Parathyroid adenoma (tissue), 2 donors: ENCODE results near the gene FRAS1.

Source experiments
- H2AFZ ChIP-seq: fragments of 300-600 bp; sonication (generic); one replicate; pipeline ENCODE4 v1.7.0; 2017; ENCODE audit warnings: antibody characterized with exemption, mild to moderate bottlenecking
- H3K27ac ChIP-seq: fragments of 300-600 bp; sonication (generic); one replicate; pipeline ENCODE4 v1.7.0; 2017
- H3K27me3 ChIP-seq: fragments of 300-600 bp; sonication (generic); one replicate; pipeline ENCODE4 v1.7.0; 2017; ENCODE audit warnings: low read length; ENCODE audit not compliant: control insufficient read depth, insufficient read depth
- H3K36me3 ChIP-seq: fragments of 300-600 bp; sonication (generic); one replicate; pipeline ENCODE4 v1.7.0; 2017; ENCODE audit warnings: low read length; ENCODE audit not compliant: control insufficient read depth, insufficient read depth
- H3K4me1 ChIP-seq: fragments of 300-600 bp; sonication (generic); one replicate; pipeline ENCODE4 v1.7.0; 2017; ENCODE audit warnings: control low read depth
- H3K4me2 ChIP-seq: fragments of 300-600 bp; sonication (generic); one replicate; pipeline ENCODE4 v1.7.0; 2017; ENCODE audit warnings: low read length
- H3K4me3 ChIP-seq: fragments of 300-600 bp; sonication (generic); one replicate; pipeline ENCODE4 v1.7.0; 2017; ENCODE audit warnings: low read depth, low read length
- H3K79me2 ChIP-seq: fragments of 300-600 bp; sonication (generic); one replicate; pipeline ENCODE4 v1.7.0; 2017; ENCODE audit warnings: control low read depth
- H3K9ac ChIP-seq: fragments of 300-600 bp; sonication (generic); one replicate; pipeline ENCODE4 v1.7.0; 2017; ENCODE audit warnings: mild to moderate bottlenecking
- H3K9me3 ChIP-seq: fragments of 300-600 bp; sonication (generic); one replicate; pipeline ENCODE4 v1.7.0; 2017; ENCODE audit warnings: low read length; ENCODE audit not compliant: control insufficient read depth
- CTCF ChIP-seq: fragments of 300-600 bp; sonication (generic); IDR thresholded peaks from one replicate; pipeline ENCODE4 v1.7.0; 2017; ENCODE audit warnings: antibody characterized with exemption, mild to moderate bottlenecking
- donor health status: primary hyperparathyroidism.

Gene FRAS1

GRCh38 chr4:78095081-78095480 is 38.0 kb downstream of the FRAS1 start:
- no peaks in the 10 kb centered on the region for H3K4me1 ChIP-seq
- TF ChIP-seq CTCF = no peak
- no peaks in the 10 kb centered on the region for H3K9me3 ChIP-seq
- no peak overlapping the region for H3K9ac ChIP-seq
- no peak overlapping the region for H3K4me2 ChIP-seq
- no peaks in the 10 kb centered on the region for H3K27me3 ChIP-seq
- H3K79me2 ChIP-seq = no peaks in the 10 kb centered on the region
- H3K4me3 ChIP-seq = no peak overlapping the region
- H3K36me3 ChIP-seq = no peaks in the 10 kb centered on the region
- no peak overlapping the region for H3K27ac ChIP-seq
- H2AFZ ChIP-seq = no peak overlapping the region

DNA sequence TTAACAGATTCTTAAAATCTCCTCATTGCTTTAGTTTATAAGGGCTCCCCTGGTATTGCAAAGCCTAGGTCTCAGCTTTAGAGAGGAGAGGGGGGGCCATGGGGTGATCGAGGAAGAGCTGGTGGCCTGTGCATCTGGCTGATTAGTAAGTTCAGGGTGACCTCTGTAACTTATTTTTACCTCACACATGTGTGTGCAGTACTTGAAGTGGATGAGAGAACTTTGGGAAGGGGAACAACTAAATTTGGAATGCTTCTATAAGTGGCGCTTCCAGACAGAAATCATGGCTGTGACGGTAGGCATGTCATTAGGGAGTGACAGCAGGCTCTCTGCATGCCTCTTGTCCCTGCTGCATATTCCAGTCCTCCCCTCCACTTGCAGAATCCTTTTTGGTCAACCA is 41.9 kb downstream of the FRAS1 start:
- Histone ChIP-seq H2AFZ (no peak overlapping the region), H3K27ac (no peak overlapping the region), H3K79me2 (no peaks in the 10 kb centered on the region), H3K36me3 (no peaks in the 10 kb centered on the region), H3K9ac (no peak overlapping the region), H3K4me3 (no peak overlapping the region), H3K4me2 (no peak overlapping the region), H3K27me3 (no peaks in the 10 kb centered on the region), H3K4me1 (no peaks in the 10 kb centered on the region), H3K9me3 (no peaks in the 10 kb centered on the region)
- TF ChIP-seq CTCF = no peak

DNA sequence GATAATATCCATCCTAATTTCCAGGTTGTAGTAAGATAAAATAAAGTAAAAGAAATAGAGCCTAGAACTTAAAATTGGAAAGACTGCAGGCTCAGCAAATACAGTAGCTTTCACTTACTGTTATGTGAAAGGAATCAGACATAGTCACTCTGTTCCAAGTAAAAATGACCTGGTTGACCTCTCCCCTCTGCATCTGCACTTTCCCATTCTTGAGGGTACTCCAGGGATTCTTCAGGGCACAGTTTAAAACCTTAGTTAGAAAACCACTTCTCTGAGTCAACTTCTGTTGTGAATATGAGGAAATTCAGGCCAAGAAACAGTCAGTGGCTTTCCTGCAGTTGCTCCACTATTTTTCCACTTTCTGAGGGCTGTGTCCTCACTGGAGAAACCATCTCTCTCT is 42.9 kb downstream of the FRAS1 start:
- no peak overlapping the region for H2AFZ ChIP-seq
- TF ChIP-seq CTCF = no peak
- H3K4me1 ChIP-seq = no peaks in the 10 kb centered on the region
- no peak overlapping the region for H3K27ac ChIP-seq
- H3K27me3 ChIP-seq = no peaks in the 10 kb centered on the region
- H3K9me3 ChIP-seq = no peaks in the 10 kb centered on the region
- H3K4me3 ChIP-seq = no peak overlapping the region
- H3K79me2 ChIP-seq = no peaks in the 10 kb centered on the region
- H3K36me3 ChIP-seq = no peaks in the 10 kb centered on the region
- H3K4me2 ChIP-seq = no peak overlapping the region
- H3K9ac ChIP-seq = no peak overlapping the region

DNA sequence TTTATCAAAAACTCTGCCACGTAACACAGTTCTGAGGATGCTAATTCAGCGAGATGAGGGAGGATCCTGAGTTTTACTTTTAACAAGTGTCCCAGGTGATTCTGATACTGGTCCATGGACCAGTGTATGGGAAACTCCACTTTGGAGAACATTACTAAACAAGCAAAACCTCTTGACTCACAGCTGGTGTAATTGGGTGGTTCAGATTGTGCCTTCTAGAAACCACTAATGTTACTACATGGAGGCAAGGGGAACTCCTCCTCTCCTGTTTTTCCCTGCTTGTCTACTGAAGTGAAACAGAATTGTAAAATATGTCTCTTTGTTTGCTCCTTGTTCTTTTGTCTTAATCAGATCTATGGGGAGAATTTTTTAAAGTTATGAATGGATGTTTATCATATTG is 62.6 kb downstream of the FRAS1 start:
- Histone ChIP-seq H3K4me3 (no peak overlapping the region), H3K4me1 (no peaks in the 10 kb centered on the region), H3K27me3 (no peaks in the 10 kb centered on the region), H3K79me2 (no peaks in the 10 kb centered on the region), H2AFZ (no peak overlapping the region), H3K4me2 (no peak overlapping the region), H3K36me3 (no peaks in the 10 kb centered on the region), H3K27ac (no peak overlapping the region), H3K9ac (no peak overlapping the region), H3K9me3 (no peaks in the 10 kb centered on the region)
- TF ChIP-seq CTCF = no peak

DNA sequence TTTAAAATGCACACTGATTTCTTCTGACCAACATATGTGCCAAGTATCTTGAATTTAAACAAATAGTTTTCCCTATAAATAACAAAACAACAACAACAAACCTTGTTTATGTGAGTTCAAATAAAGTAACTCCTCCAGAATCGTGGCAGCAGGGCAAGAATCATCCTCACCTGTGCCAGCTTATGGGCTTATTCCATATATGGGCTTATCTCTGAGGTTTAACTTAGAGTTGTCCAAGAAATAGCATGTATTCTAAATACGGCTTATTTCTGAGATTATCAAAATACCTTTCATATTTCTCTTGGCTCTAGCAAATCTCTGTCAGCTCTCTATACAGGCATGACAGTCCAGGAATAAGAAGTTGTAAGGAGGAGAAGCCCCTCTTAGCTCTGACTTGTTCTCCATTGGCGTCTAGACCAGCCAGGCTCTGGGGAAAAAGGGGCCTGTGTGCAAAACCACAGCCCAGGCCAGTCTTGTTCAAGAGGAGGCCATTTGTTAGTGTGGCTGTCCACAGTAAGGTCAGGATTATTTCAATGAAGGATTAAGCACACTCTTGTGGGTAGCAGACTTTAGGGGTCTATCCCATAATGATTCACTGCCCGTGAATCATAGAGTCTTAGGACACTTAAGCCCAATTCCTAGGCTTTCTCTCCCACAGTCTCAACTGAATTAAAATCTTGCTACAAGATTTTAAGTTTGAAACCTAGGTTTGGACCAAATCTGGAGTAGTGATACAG is 63.2 kb downstream of the FRAS1 start:
- Histone ChIP-seq H3K9ac (no peak overlapping the region), H3K79me2 (no peaks in the 10 kb centered on the region), H3K4me1 (no peaks in the 10 kb centered on the region), H3K4me2 (no peak overlapping the region), H3K36me3 (no peaks in the 10 kb centered on the region), H2AFZ (no peak overlapping the region), H3K27me3 (no peaks in the 10 kb centered on the region), H3K9me3 (no peaks in the 10 kb centered on the region), H3K27ac (no peak overlapping the region), H3K4me3 (no peak overlapping the region)
- TF ChIP-seq CTCF = no peak
